OCI-LY1 (cell line): ENCODE results near the gene NETO1.

ENCODE experiments used
- H2AFZ ChIP-seq: fragments of 200-600 bp; sonication (generic), shearing (Covaris generic); 2 replicates; pipeline ENCODE4 v1.6.0; 2014; ENCODE audit warnings: antibody characterized with exemption, mild to moderate bottlenecking, low read length
- H3F3A ChIP-seq: fragments of 200-600 bp; sonication (generic), shearing (Covaris generic); 2 replicates; pipeline ENCODE4 v1.6.0; 2014; ENCODE audit warnings: mild to moderate bottlenecking, antibody characterized with exemption, low read length, moderate library complexity; ENCODE audit not compliant: insufficient read depth
- H3K27ac ChIP-seq: fragments of 200-600 bp; sonication (generic); 2 replicates; pipeline ENCODE4 v1.5.1; 2014; ENCODE audit warnings: low read length, mixed run types, mild to moderate bottlenecking, low read depth; ENCODE audit not compliant: poor library complexity, severe bottlenecking
- H3K27me3 ChIP-seq: fragments of 200-600 bp; sonication (generic); 2 replicates; pipeline ENCODE4 v1.6.0; 2014; ENCODE audit warnings: antibody characterized with exemption, mild to moderate bottlenecking, low read length, moderate library complexity; ENCODE audit not compliant: insufficient read depth
- H3K36me3 ChIP-seq: fragments of 200-600 bp; sonication (generic); 2 replicates; pipeline ENCODE4 v1.6.1; 2014; ENCODE audit warnings: mild to moderate bottlenecking, antibody characterized with exemption, low read length, moderate library complexity, mixed read lengths; ENCODE audit not compliant: insufficient read depth
- H3K4me1 ChIP-seq: fragments of 200-600 bp; sonication (generic); 2 replicates; pipeline ENCODE4 v1.5.1; 2014; ENCODE audit warnings: mild to moderate bottlenecking, low read length, moderate library complexity; ENCODE audit not compliant: insufficient read depth, severe bottlenecking
- H3K4me2 ChIP-seq: fragments of 200-600 bp; sonication (generic), shearing (Covaris generic); 2 replicates; pipeline ENCODE4 v1.6.1; 2014; ENCODE audit warnings: low read length
- H3K4me3 ChIP-seq: fragments of 200-600 bp; sonication (generic); 2 replicates; pipeline ENCODE4 v1.5.1; 2014; ENCODE audit warnings: low read length, low read depth, mild to moderate bottlenecking, mixed read lengths; ENCODE audit not compliant: poor library complexity, severe bottlenecking
- H3K79me2 ChIP-seq: fragments of 200-600 bp; shearing (Covaris generic); 2 replicates; pipeline ENCODE4 v1.6.1; 2016; ENCODE audit warnings: mixed run types, low read length, mixed read lengths; ENCODE audit not compliant: insufficient read depth
- H3K9ac ChIP-seq: fragments of 200-600 bp; sonication (generic), shearing (Covaris generic); 2 replicates; pipeline ENCODE4 v1.6.1; 2014; ENCODE audit warnings: mild to moderate bottlenecking, low read length, mixed read lengths
- H3K9me2 ChIP-seq: fragments of 200-600 bp; sonication (generic), shearing (Covaris generic); 2 replicates; pipeline ENCODE4 v1.6.1; 2014; ENCODE audit warnings: low read depth, mild to moderate bottlenecking, low read length, mixed read lengths
- H3K9me3 ChIP-seq: fragments of 200-600 bp; shearing (Covaris generic); 2 replicates; pipeline ENCODE4 v1.6.1; 2014; ENCODE audit warnings: low read length, mixed read lengths
- H4K20me1 ChIP-seq: fragments of 200-600 bp; sonication (generic), shearing (Covaris generic); 2 replicates; pipeline ENCODE4 v1.6.0; 2016; ENCODE audit warnings: mild to moderate bottlenecking, low read length; ENCODE audit not compliant: insufficient read depth
- CTCF ChIP-seq: fragments of 200-600 bp; sonication (generic), shearing (Covaris generic); IDR thresholded peaks from 2 replicates; pipeline ENCODE4 v1.5.1; 2017; ENCODE audit warnings: mild to moderate bottlenecking, antibody characterized with exemption, low read length, moderate library complexity, mixed read lengths
- EZH2 ChIP-seq: fragments of 200-600 bp; sonication (generic), shearing (Covaris generic); IDR thresholded peaks from 2 replicates; pipeline ENCODE4 v1.8.0; 2017; ENCODE audit warnings: borderline replicate concordance, mixed run types, mild to moderate bottlenecking, antibody characterized with exemption, low read length, moderate library complexity, mixed read lengths

Gene NETO1

GRCh38 chr18:72866901-72867745 lies 664 bp downstream of the NETO1 start:
- H3K27me3 ChIP-seq: no peaks in the 10 kb centered on the region
- H3K4me3 ChIP-seq: no peak overlapping the region
- no peak overlapping the region for H2AFZ ChIP-seq

DNA sequence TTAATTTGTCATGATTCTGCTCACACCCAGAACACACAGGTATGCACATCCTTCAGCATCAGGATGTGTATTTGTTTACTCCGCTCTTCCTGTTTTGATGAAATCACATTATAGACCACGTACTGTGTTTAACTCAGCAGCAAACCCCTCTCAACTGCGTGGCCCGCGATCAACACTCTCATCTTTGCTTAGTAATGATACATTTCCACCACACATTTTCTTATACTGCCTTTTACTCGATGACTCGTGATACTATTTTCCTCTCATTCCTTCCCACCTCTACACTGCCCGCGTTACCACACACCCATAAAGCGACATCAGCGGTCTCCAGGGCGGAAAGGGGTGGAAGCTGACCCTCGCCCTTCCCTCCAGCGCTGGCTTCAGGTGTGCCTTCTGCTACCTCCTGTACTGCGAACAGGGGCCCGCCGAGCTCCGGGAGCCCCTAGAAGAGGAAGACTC lies 1.3 kb downstream of the NETO1 start:
- H3K79me2 ChIP-seq: no peaks in the 10 kb centered on the region
- H3K27me3 ChIP-seq: no peaks in the 10 kb centered on the region
- no peaks in the 10 kb centered on the region for H3F3A ChIP-seq
- no peaks in the 10 kb centered on the region for H3K36me3 ChIP-seq
- no peaks in the 10 kb centered on the region for H3K4me1 ChIP-seq
- no peak overlapping the region for H3K9ac ChIP-seq
- H3K9me2 ChIP-seq: no peaks in the 10 kb centered on the region
- no peaks in the 10 kb centered on the region for H4K20me1 ChIP-seq
- no peak overlapping the region for H3K27ac ChIP-seq
- no peak overlapping the region for H2AFZ ChIP-seq
- TF ChIP-seq EZH2 (no peak), CTCF (no peak)
- H3K9me3 ChIP-seq: no peaks in the 10 kb centered on the region
- no peak overlapping the region for H3K4me2 ChIP-seq
- H3K4me3 ChIP-seq: no peak overlapping the region

More at GRCh38 chr18:72866901-72867745, 664 bp downstream of the NETO1 start:
- no peak overlapping the region for H3K27ac ChIP-seq
- H3K4me1 ChIP-seq: no peaks in the 10 kb centered on the region
- no peaks in the 10 kb centered on the region for H3F3A ChIP-seq
- no peaks in the 10 kb centered on the region for H3K79me2 ChIP-seq
- H3K4me2 ChIP-seq: no peak overlapping the region
- H3K9me2 ChIP-seq: no peaks in the 10 kb centered on the region
- H3K9ac ChIP-seq: no peak overlapping the region
- no peaks in the 10 kb centered on the region for H4K20me1 ChIP-seq
- no peaks in the 10 kb centered on the region for H3K36me3 ChIP-seq
- no peak for TF ChIP-seq EZH2
- TF ChIP-seq CTCF: no peak
- no peaks in the 10 kb centered on the region for H3K9me3 ChIP-seq

DNA sequence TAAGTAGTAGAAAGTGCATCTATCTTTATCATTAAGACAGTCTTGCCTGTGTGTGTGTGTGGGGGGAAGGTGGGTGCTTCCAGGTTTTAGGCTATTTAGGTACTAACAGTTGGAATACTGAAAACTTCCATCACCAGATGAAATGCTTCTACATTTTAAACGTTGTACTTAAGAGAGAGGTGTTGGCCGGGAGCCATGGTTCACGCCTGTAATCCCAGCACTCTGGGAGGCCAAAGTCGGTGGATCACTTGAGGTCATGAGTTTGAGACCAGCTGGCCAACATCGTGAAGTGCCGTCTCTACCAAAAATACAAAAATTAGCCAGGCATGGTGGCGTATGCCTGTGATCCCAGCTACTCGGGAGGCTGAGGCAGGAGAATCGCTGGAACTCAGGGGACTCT lies 4.0 kb downstream of the NETO1 start:
- Histone ChIP-seq H3K9me2 (no peaks in the 10 kb centered on the region), H3K27ac (no peak overlapping the region), H3K9ac (no peak overlapping the region), H3K4me3 (no peak overlapping the region), H3K36me3 (no peaks in the 10 kb centered on the region), H3K4me2 (no peak overlapping the region), H2AFZ (no peak overlapping the region), H3K4me1 (no peaks in the 10 kb centered on the region), H3K79me2 (no peaks in the 10 kb centered on the region), H3F3A (no peaks in the 10 kb centered on the region), H3K27me3 (no peaks in the 10 kb centered on the region), H4K20me1 (no peaks in the 10 kb centered on the region), H3K9me3 (no peaks in the 10 kb centered on the region)
- TF ChIP-seq CTCF (no peak), EZH2 (no peak)
